HG02840 (cell line): Measurements from ENCODE around the gene KCTD7.
"Not testable (repeated sequence)": the region's sequence is repeated elsewhere in the genome, so short reads cannot be mapped to it uniquely, and the experiment has no call there.

Experiments
- ATAC-seq: cut with Tn5 transposase; IDR thresholded peaks from one replicate; pipeline ENCODE4 v1.9.1; 2021; ENCODE audit warnings: mild to moderate bottlenecking, moderate library complexity, moderate number of reproducible peaks; ENCODE audit not compliant: unreplicated experiment, low FRiP score

Gene KCTD7

DNA sequence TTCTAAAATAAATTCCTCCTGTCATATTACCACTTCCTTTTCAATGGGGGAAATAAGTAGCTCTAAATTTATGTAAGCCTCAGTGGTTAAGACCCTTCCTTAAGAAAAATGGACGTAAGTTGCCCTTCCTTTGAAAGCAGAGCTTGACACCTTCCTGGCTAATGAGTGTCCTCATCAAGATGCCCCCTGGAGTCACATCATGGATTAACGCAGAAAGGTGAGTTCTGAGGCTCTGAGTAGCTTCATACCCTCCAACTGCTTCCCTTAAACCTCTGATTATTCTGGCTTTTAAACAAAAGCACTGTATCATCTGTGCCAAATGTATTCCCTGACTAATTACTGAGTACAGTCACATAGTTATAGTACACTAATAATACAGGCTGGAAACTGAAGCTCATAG, 14.7 kb downstream of the KCTD7 start:
- ATAC-seq: no peak

DNA sequence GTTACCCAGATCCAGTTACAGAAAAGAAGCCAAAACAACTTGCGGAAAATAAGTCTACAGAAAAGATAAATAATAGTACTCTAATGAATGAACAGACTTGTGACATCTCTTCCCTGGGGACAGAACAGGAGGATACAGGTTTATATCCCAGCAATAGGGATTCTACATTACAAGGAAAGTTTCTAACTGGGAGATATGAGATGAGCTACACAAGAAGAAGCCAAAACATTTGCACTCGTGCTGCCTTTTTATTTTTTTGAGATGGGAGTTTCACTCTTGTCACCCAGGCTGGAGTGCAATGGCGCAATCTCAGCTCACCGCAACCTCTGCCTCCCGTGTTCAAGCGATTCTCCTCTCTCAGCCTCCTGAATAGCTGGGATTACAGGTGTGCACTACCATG, 22.3 kb downstream of the KCTD7 start:
- not testable (repeated sequence) for ATAC-seq

DNA sequence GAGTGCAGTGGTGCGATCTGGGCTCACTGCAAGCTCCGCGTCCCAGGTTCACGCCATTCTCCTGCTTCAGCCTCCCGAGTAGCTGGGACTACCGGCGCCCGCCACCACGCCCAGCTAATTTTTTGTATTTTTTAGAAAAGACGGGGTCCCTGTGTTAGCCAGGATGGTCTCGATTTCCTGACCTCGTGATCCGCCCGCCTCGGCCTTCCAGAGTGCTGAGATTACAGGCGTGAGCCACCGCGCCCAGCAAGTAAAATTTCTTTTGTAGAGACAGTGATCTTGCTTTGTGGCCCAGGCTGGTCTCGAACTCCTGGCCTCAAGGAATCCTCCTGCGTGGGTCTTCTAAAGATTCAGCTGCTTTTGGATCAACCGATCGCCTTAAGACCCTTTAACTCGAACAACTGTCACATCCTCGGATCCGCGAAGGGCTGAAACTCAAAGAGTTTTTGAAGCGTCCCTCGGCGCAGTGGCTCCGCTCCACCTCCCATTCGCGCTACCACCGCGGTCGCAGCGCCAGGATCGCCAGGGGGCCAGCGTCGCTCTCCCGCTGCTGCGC, 25.1 kb downstream of the KCTD7 start:
- not testable (repeated sequence) for ATAC-seq

DNA sequence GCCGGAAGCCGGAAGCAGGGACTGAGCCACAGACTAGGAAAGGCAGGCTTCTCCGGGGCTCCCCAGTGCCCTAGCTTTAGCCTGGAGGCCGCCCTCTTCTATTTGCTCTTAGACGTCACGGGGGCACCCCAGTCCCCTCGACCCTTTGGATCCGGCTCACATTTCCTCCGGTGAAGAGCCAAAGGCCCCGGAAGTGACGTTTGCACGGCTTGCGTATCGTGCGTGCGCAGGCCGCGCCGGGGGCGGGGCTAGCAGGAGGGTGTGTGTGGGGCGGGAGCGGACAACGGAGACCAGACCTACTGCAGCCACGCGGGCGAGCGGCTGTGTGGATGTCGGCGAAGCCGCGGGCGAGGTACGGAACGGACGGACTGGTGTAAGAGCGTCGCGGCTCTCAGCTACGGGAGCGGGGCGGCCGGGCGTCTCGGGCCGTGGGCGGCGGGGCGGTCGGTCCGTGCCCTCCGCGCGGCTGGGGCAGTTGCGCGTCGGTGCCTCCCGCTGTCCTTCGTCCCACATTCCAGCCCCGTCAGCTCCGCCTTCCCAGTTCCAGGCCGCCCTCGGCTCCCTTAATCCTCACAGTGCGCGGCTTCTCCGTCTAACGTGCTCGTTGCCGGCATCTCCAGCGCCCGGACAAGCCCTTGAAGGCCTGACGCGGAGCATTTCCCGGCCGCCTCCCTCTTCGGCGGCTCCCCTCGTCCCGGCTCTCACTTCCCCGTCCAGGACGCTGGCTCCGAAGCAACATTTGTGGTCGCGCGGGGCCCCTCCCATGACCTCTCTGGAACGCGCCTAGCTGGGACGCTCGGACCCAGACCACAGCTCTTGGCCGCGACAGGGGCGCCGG, 25.8 kb downstream of the KCTD7 start:
- ATAC-seq: peak; percentile 95

DNA sequence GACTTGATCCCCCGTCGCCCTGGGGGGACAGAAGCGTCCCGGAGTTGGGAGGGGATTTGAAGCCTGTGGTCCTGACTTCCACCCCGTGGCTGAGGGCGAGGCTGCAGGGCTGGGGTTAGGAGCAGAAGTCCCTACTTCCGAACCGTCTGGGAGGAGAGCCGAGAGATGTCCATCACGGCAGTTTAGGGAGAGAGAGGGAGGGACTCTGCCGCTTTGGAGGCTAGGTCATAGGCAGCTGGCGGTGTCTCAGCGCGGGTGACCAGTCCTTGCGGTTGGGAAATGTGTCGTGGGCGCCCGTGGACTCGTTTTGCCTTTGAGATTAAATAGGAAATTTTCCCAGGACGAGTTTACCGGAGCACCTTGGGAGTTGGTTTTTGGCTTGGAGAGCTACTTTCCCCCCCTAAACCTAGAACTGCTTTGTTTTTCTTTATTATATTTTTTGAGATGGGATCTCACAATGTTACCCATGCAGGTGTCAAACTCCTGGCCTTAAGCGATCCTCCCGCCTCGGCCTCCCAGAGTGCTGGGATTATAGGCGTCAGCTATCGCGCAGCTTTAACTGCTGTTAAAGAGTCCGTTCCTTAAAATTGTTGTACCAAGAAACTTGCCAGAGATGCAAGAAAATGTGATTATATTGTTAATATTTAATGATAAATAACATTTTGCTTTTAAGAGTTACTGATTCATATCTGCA, 26.6 kb downstream of the KCTD7 start:
- peak; percentile 2 for ATAC-seq

DNA sequence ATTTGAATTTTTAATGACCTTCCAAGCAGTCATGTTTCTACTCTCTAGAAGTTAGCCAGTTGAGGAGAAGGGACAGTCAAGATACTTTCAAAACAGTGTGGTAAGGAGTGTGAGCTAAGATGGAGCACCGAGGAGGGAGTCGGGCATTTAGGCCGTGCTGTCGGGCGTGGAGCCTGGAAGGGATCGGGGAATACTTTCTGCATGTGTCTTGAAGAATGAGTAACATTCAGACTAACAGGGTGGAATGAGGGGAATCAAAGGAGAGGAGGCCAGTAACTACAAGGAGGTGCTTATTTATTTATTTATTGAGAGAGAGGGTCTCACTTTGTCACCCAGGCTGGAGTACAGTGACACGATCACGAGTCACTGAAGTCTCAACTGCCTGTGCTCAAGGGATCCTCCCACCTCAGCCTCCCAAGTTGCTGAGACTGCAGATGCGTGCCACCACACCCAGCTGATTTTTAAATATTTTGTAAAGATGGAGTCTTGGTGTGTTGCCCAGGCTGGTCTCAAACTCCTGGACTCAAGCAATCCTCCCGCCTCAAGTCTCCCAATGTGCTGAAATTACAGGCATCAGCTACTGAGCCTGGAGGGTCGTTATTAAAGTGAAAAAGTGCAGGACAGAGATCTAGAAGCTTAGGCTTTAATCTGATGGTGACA, 27.3 kb downstream of the KCTD7 start:
- ATAC-seq: not testable (repeated sequence)

DNA sequence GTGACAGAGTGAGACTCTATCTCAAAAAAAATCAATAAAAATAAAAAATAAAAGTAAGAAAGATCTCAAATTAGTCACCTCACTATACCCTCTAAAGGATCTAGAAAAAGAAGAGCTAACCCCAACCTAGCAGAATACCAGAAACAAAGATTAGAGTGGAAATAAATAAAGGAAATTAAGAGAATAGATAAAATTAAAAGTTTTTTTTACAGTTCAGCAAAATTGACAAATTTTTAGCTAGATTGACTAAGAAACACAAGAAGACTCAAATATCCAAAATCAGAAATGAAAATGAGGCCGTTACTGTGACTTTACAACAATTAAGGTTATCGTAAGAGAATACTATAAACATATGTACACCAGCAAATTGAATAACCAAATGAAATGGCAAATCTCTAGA, 29.1 kb downstream of the KCTD7 start:
- no peak for ATAC-seq

DNA sequence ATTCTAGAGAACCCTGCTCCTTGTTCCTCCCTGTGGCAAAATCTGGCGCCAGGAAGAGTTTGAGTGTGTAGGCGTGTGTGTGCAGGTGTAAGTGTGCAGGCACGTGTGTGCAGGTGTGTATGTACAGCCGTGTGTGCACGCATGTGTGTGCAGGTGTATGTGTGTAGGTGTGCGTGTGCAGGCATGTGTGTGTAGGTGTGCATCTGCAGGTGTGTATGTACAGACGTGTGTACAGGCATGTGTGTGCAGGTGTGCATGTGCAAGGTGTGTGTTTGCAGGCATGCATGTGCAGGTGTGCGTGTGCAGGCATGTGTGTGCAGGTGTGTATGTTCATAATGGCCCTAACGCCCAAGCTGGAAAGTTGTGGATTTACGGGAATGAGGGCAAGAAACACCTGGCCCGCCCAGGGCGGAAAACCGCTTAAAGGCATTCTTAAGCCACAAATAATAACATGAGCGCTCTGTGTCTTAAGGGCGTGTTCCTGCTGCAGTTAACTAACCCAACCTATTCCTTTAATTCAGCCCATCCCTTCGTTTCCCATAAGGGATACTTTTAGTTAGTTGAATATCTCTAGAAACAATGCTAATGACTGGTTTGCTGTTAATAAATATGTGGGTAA, 34.1 kb downstream of the KCTD7 start:
- ATAC-seq: no peak

DNA sequence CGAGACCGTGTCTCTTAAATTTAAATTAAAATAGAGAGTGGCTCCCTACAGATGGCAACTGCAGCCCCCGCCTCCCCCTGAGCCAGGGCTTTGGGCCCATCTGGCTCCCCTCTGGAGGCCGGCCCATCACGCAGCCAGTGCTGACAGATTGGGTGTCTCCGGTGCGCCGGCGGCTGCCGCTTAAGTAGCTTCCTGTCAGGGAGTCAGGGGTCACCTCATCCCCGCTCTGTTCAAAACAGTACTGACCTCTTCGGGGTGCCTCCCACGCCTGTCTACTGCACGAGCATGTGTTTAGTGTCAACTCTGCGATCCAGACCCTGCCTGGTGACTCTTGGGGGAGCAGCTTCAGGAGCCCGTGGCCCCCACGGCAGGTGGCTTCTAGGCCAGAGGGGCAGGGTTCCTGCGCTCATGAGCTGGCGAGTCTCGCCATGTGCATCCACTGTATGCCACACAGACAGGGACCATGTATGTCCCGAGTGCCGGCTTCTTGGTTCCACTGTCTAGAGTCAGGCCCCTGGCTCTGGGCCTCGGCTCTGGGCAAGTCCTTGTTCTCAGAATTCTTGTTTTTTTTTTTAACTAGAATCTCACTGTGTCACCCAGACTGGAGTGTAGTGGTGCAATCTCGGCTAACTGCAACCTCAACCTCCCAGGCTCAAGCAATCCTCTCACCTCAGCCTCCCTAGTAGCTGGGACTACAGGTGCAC, 36.1 kb downstream of the KCTD7 start:
- no peak for ATAC-seq

DNA sequence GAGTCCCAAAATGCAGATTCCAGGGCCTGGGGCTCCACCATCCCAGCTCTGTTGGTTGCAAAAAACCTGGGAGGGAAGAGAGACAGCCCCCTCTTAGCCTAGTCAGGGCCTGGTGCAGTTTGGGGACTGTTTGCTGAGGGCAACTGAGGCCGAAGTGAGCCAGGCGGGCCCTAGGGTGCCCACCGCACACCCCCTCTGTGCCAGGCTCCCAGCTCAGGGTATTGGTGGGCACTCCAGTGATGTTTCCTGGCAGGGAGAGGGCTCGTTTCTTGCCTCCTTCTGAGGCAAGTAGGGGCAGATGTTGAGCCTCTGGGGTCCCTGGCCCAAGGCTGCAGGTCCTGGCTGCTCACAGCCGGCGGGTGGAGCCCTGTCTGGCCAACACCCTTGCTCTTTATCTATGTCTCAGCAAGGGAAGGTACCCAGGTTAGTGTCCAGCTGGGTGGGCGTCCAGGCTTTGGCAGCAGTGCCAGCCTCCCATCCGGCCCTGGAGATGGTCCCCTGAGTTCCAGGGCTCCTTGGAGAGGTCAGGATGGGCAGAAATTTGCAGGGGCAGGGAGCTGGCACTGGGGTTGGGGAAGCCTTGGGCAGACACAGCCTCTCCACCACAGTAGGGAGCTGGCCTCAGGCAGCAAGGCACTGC, 37.8 kb downstream of the KCTD7 start:
- ATAC-seq: no peak

DNA sequence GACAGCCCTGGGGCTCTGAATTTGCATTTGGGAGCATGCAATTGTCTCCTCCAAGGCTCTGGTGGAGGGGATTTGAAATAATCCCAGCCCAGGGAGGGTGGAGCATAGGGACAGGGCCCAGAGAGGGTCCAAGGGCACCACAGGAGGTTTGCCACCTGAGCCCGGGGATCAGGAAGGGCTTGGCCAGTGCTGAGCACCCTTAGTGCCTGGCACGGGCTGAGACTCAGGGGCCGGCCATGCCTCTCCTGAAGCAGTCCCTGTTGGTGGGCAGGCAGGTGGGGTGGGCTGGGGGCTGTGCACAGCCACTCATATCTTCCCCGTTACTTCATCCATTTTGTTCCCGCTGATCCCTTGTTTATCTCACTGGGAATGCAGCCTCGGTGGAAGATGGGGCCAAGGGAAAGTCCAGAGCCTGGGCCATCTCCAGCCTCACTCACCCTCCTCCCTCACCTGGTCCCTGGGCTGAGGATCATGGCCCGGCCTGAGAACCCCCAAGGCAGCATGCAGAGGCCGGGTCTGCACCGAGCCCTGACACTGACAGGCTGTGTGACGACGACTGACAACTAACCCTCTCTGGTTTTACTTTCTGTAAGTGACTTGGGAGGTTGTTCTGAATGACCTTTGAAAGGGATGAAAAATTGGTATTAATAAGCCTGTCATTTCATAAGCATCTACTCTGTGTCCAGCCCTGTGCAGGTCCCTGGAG, 38.5 kb downstream of the KCTD7 start:
- ATAC-seq: no peak

DNA sequence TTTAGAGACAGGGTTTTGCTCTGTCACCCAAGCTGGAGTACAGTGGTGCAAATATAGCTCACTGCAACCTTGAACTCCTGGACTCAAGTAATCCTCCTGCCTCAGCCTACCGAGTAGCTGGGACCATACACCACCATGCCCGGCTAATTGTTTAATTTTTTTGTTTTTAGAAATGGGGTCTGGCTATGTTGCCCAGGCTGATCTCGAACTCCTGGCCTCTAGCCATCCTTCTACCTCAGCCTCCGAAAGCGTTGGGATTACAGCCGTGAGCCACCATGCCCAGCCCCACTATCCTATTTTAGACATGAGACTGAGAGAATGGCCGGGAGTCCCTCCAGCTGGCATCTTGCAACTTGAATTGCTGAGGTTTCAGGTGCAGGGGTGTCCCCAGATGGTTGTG, 39.4 kb downstream of the KCTD7 start:
- ATAC-seq: no peak

DNA sequence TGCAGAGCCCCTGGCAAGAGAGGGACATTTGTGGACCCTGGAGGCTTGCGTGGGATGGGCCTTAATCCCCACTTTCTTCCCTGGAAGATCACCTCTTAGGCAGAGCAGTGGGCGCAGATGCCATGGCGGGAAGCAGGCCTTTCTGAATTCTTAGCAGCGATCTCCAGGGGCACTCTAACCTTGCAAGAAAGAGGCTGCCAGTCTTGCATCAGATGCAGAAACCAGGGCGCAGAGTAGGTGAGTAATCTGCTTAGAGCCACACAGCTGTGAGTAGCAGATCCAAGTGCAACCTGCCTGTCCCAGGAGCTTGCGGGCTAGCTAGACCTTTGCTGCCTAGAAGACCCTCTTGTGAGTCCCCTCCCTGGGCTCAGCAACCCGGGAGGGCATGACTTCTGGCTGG, 40.0 kb downstream of the KCTD7 start:
- ATAC-seq: no peak

DNA sequence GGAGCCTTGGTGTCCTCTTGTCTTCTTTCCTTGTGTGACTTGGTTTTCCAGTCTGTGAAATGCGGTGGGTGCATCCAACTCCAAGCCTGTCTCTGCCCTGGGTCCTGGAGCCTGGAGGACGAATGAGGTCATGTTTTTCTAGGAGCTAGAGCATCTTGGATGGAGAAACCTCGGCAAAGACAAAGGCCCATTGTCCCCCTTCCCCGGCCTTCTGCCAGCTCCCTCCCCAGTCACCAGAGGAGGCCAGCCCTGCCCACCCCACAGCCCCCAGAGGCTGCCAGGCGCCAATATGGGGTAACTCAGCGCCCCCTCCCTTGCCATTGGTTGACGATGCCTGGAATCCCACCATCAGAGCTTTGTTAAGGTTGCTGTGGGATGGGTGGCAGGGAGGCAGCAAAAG, 40.4 kb downstream of the KCTD7 start:
- no peak for ATAC-seq

DNA sequence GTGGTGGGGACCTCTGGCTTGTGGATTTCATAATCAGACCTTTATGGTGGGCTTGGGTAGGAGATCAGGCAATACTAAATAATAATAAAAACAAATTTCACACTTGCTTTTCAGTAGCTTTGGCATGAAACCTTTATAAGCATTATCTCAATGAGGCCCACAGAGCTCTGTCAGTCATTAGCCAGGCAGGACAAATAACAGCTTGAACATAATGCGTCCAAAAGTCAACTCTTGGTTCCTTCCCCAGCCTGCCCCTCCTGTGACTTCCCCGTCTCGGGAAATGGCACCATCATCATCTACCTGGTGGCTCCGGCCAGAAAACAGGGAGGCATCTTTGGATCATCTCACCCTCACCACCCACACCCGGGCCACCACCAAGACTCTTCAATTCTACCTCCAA, 40.8 kb downstream of the KCTD7 start:
- no peak for ATAC-seq

DNA sequence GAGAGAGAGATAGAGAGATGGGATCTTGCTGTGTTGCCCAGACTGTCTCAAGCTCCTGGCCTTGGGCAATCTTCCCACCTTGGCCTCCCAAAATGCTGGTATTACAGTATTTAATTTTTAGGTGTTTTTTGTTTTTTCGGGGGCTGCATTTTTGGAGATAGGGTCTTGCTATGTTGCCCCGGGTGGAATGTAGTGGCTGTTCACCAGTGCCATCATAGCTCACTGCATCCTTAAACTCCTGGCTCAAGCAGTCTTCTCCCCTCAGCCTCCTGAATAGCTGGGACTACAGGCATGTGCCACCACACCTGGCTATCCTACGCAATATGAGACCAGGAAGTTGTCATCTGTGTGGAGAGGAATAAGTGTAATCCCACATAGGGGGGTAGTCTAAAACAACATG, 42.4 kb downstream of the KCTD7 start:
- no peak for ATAC-seq

DNA sequence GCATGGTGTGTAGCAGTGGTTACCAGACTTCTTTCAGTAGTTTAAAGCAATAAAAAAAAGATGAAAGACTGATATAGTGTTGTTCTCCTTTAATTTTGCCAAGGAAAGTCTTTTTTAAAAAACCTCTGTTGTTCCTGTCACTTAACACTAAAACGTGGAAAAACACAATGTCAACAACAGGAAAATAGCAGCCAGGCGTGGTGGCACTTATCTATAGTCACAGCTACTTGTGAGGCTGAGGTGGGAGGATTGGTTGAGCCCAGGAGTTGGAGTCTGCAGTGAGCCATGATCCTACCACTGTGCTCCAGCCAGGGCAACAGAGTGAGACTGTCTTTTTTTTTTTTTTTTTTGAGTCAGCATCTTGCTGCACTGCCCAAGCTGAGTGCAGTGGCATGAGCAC, 42.8 kb downstream of the KCTD7 start:
- ATAC-seq: not testable (repeated sequence)

DNA sequence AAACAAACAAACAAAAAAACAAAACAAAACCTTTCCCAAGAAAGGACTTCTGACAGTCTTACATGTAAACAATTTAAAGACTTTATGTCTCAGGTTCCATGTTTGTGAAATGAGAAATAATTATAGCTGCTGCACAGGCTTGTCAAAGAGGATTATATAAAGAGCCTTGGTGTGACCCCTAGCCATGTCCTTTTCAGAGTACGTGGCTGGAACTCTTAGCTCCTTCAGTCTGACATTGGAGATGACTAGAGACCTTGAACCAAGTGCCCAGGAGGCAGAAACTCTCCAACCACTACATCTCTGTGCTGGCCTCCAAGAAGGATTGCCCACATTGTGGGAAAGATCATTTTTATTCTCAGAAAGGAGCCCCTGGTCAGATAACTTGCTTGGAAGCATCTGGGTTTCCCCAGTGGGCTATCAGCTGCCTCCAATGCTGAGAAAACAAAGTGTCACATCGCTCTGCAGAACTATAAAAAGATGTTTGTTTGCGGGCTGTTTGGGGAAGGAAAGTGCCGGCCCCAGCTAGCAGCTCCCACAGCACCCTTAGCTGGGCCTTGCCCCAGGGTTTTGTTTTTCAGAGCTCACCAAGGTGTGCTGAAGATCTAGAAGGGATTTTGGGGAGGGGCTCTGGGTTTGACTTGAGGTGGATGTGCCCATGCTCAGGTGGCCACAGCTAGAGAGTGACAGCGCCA, 43.9 kb downstream of the KCTD7 start:
- ATAC-seq: not testable (repeated sequence)
